Panc1 (cell line): ENCODE data around the gene LRRC42.

Source experiments
- POLR2AphosphoS5 ChIP-seq: IDR thresholded peaks from 2 replicates; pipeline ENCODE4 v1.6.1; 2012; ENCODE audit warnings: mild to moderate bottlenecking, low read depth, low read length, moderate library complexity
- SIN3A ChIP-seq: IDR thresholded peaks from 2 replicates; pipeline ENCODE4 v1.6.1; 2012; ENCODE audit warnings: low read depth, mild to moderate bottlenecking, low read length, moderate library complexity, borderline replicate concordance; ENCODE audit not compliant: insufficient read depth
- TCF7L2 ChIP-seq: IDR thresholded peaks from 2 replicates; pipeline ENCODE4 v1.6.1; 2011; ENCODE audit warnings: mild to moderate bottlenecking, low read depth, low read length, inconsistent platforms
- TF ChIP-seq, protein P1 (sequence below): fragments of 450-650 bp; IDR thresholded peaks from 2 replicates; pipeline ENCODE4 v1.5.1; 2017; ENCODE audit warnings: mild to moderate bottlenecking
- TF ChIP-seq, protein P2 (sequence below), 2 experiments: IDR thresholded peaks; 2 replicates each; pipeline ENCODE4 v1.6.1; 2011 to 2012; ENCODE audit warnings: low read depth in 2 of 2, control low read depth in 1 of 2, low read length in 1 of 2, mild to moderate bottlenecking in 1 of 2, moderate library complexity in 1 of 2; ENCODE audit not compliant: insufficient read depth in 1 of 2

- TF ChIP-seq, protein P1, sequence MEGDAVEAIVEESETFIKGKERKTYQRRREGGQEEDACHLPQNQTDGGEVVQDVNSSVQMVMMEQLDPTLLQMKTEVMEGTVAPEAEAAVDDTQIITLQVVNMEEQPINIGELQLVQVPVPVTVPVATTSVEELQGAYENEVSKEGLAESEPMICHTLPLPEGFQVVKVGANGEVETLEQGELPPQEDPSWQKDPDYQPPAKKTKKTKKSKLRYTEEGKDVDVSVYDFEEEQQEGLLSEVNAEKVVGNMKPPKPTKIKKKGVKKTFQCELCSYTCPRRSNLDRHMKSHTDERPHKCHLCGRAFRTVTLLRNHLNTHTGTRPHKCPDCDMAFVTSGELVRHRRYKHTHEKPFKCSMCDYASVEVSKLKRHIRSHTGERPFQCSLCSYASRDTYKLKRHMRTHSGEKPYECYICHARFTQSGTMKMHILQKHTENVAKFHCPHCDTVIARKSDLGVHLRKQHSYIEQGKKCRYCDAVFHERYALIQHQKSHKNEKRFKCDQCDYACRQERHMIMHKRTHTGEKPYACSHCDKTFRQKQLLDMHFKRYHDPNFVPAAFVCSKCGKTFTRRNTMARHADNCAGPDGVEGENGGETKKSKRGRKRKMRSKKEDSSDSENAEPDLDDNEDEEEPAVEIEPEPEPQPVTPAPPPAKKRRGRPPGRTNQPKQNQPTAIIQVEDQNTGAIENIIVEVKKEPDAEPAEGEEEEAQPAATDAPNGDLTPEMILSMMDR: no peak
- TF ChIP-seq POLR2AphosphoS5: no peak
- TF ChIP-seq, protein P2, sequence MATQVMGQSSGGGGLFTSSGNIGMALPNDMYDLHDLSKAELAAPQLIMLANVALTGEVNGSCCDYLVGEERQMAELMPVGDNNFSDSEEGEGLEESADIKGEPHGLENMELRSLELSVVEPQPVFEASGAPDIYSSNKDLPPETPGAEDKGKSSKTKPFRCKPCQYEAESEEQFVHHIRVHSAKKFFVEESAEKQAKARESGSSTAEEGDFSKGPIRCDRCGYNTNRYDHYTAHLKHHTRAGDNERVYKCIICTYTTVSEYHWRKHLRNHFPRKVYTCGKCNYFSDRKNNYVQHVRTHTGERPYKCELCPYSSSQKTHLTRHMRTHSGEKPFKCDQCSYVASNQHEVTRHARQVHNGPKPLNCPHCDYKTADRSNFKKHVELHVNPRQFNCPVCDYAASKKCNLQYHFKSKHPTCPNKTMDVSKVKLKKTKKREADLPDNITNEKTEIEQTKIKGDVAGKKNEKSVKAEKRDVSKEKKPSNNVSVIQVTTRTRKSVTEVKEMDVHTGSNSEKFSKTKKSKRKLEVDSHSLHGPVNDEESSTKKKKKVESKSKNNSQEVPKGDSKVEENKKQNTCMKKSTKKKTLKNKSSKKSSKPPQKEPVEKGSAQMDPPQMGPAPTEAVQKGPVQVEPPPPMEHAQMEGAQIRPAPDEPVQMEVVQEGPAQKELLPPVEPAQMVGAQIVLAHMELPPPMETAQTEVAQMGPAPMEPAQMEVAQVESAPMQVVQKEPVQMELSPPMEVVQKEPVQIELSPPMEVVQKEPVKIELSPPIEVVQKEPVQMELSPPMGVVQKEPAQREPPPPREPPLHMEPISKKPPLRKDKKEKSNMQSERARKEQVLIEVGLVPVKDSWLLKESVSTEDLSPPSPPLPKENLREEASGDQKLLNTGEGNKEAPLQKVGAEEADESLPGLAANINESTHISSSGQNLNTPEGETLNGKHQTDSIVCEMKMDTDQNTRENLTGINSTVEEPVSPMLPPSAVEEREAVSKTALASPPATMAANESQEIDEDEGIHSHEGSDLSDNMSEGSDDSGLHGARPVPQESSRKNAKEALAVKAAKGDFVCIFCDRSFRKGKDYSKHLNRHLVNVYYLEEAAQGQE (IDR thresholded peaks at IDR 0.05; ENCODE audit: insufficient read depth in 1 of 2, low read depth in 2 of 2, low read length in 1 of 2): no peak
- no peak for TF ChIP-seq SIN3A
- no peak for TF ChIP-seq TCF7L2
These were observed 20.6 kb downstream of the LRRC42 start for GRCh38 chr1:53966794-53967193.
